OCI-LY3 (cell line): ENCODE results near the gene SARS1.
A peak's percentile ranks its signal among the peaks of the same experiment; 100 is the strongest.

Experiments used
- H2AFZ ChIP-seq: fragments of 200-600, 300-600 bp; shearing (Covaris generic); 2 replicates; pipeline ENCODE4 v1.6.0; 2014; ENCODE audit warnings: antibody characterized with exemption, low read depth, low read length
- H3K27ac ChIP-seq: fragments of 200-600, 300-600 bp; sonication (generic); 2 replicates; pipeline ENCODE4 v1.5.1; 2014; ENCODE audit warnings: mild to moderate bottlenecking, low read length, moderate library complexity, mixed read lengths
- H3K27me3 ChIP-seq: fragments of 200-600, 300-600 bp; sonication (generic); 2 replicates; pipeline ENCODE4 v1.6.1; 2014; ENCODE audit warnings: low read depth, low read length, mixed read lengths
- H3K36me3 ChIP-seq: fragments of 200-600, 300-600 bp; sonication (generic); replicated peaks from 2 replicates; pipeline ENCODE3; 2014; ENCODE audit warnings: low read depth, low read length, mixed read lengths
- H3K4me1 ChIP-seq: fragments of 300-600, 200-600 bp; sonication (generic); 2 replicates; pipeline ENCODE4 v1.6.1; 2014; ENCODE audit warnings: low read length, mixed read lengths
- H3K4me2 ChIP-seq: fragments of 200-600, 300-600 bp; sonication (generic); 2 replicates; pipeline ENCODE4 v1.6.1; 2014; ENCODE audit warnings: low read length, mixed read lengths
- H3K4me3 ChIP-seq: fragments of 300-600, 200-600 bp; sonication (generic); 2 replicates; pipeline ENCODE4 v1.5.1; 2014; ENCODE audit warnings: antibody characterized with exemption, mild to moderate bottlenecking, low read length, moderate library complexity
- H3K79me2 ChIP-seq: fragments of 300-600, 200-600 bp; shearing (Covaris generic); 2 replicates; pipeline ENCODE4 v1.6.1; 2014; ENCODE audit warnings: mild to moderate bottlenecking, low read length, mixed read lengths
- H3K9ac ChIP-seq: fragments of 300-600, 200-600 bp; shearing (Covaris generic); 2 replicates; pipeline ENCODE4 v1.6.0; 2014; ENCODE audit warnings: mild to moderate bottlenecking, low read length, moderate library complexity
- H3K9me3 ChIP-seq: fragments of 200-600, 300-600 bp; shearing (Covaris generic); 2 replicates; pipeline ENCODE4 v1.6.1; 2014; ENCODE audit warnings: low read length, mixed read lengths; ENCODE audit not compliant: insufficient read depth
- H4K20me1 ChIP-seq: fragments of 200-600, 300-600 bp; sonication (generic); 2 replicates; pipeline ENCODE4 v1.6.1; 2016; ENCODE audit warnings: low read length, mixed read lengths; ENCODE audit not compliant: insufficient read depth
- CTCF ChIP-seq: fragments of 200-600, 300-600 bp; sonication (generic); IDR thresholded peaks from 2 replicates; pipeline ENCODE4 v1.5.1; 2014; ENCODE audit warnings: antibody characterized with exemption, low read length, low read depth
- EZH2phosphoT487 ChIP-seq: fragments of 200-600 bp; shearing (Covaris generic); IDR thresholded peaks from 2 replicates; pipeline ENCODE4 v1.6.1; 2018; ENCODE audit warnings: antibody characterized with exemption, mixed run types, low read depth

The SARS1 gene

GRCh38 chr1:109208836-109209463 lies 4.8 kb upstream of the SARS1 start:
- Histone ChIP-seq H3K9me3 (no peaks in the 10 kb centered on the region), H2AFZ (no peak overlapping the region), H3K27me3 (no peaks in the 10 kb centered on the region), H3K4me3 (no peak overlapping the region), H3K4me2 (no peak overlapping the region), H3K9ac (no peak overlapping the region), H3K27ac (no peak overlapping the region), H4K20me1 (no peaks in the 10 kb centered on the region), H3K36me3 (no peaks in the 10 kb centered on the region), H3K79me2 (peaks cover 2% of the 10 kb centered on the region), H3K4me1 (peaks cover 8% of the 10 kb centered on the region; the same call in 1 of the 2 replicates)
- TF ChIP-seq CTCF (no peak), EZH2phosphoT487 (no peak)

GRCh38 chr1:109210058-109210457 lies 3.7 kb upstream of the SARS1 start:
- TF ChIP-seq CTCF (no peak), EZH2phosphoT487 (no peak)
- Histone ChIP-seq H2AFZ (no peak overlapping the region), H4K20me1 (peaks cover 7% of the 10 kb centered on the region; the same call in 1 of the 2 replicates), H3K9ac (no peak overlapping the region), H3K36me3 (no peaks in the 10 kb centered on the region), H3K27me3 (no peaks in the 10 kb centered on the region), H3K27ac (no peak overlapping the region), H3K4me3 (no peak overlapping the region), H3K4me2 (no peak overlapping the region), H3K4me1 (peaks cover 7% of the 10 kb centered on the region), H3K9me3 (no peaks in the 10 kb centered on the region), H3K79me2 (peaks cover 13% of the 10 kb centered on the region)

- Histone ChIP-seq H3K79me2 (peaks cover 41% of the 10 kb centered on the region), H3K9ac (no peak overlapping the region; the same call in none of the 2 replicates), H3K36me3 (peaks cover 6% of the 10 kb centered on the region), H3K27ac (no peak overlapping the region), H2AFZ (peak overlapping the region; percentile 19; the same call in 1 of the 2 replicates), H3K4me1 (peaks cover 11% of the 10 kb centered on the region), H4K20me1 (peaks cover 10% of the 10 kb centered on the region; the same call in 1 of the 2 replicates), H3K27me3 (no peaks in the 10 kb centered on the region), H3K9me3 (no peaks in the 10 kb centered on the region), H3K4me3 (peak overlapping the region; percentile 90), H3K4me2 (peak overlapping the region; percentile 91)
- TF ChIP-seq CTCF (no peak), EZH2phosphoT487 (no peak)
These were observed 334 bp upstream of the SARS1 start for GRCh38 chr1:109213345-109213823.

- no peaks in the 10 kb centered on the region for H3K27me3 ChIP-seq
- peaks cover 10% of the 10 kb centered on the region; the same call in 1 of the 2 replicates for H4K20me1 ChIP-seq
- TF ChIP-seq CTCF (no peak), EZH2phosphoT487 (no peak)
- peak overlapping the region; percentile 93 for H3K9ac ChIP-seq
- peak overlapping the region; percentile 91 for H3K4me2 ChIP-seq
- no peaks in the 10 kb centered on the region for H3K9me3 ChIP-seq
- peaks cover 54% of the 10 kb centered on the region for H3K79me2 ChIP-seq
- H3K27ac ChIP-seq, result peak overlapping the region; percentile 50
- H2AFZ ChIP-seq, result no peak overlapping the region
- H3K4me1 ChIP-seq, result peaks cover 11% of the 10 kb centered on the region
- H3K36me3 ChIP-seq, result peaks cover 9% of the 10 kb centered on the region
- peak overlapping the region; percentile 90 for H3K4me3 ChIP-seq
These were observed 1.2 kb downstream of the SARS1 start for GRCh38 chr1:109214695-109215623.
